HL-60 (cell line): Measurements from ENCODE around the gene AFAP1L1.

ENCODE experiments used
- DNase-seq, 2 experiments: peaks; one replicate each; pipeline ENCODE4 v3.0.0-alpha.2; 2010 to 2020; ENCODE audit warnings: low read depth in 1 of 2, low spot score in 1 of 2
- H3K27ac ChIP-seq: fragments of 250-450 bp; sonication (Bioruptor Pico); replicated peaks from 2 replicates; pipeline ENCODE4 v1.5.1; 2020; ENCODE audit warnings: mild to moderate bottlenecking, moderate library complexity
- H3K27me3 ChIP-seq: fragments of 250-450 bp; sonication (Bioruptor Pico); 2 replicates; pipeline ENCODE4 v1.5.1; 2021; ENCODE audit warnings: mild to moderate bottlenecking, moderate library complexity; ENCODE audit not compliant: insufficient read depth, poor library complexity, severe bottlenecking
- H3K4me3 ChIP-seq: replicated peaks from 2 replicates; pipeline ENCODE4 v1.5.1; 2011; ENCODE audit warnings: mild to moderate bottlenecking, control low read depth, low read length; ENCODE audit not compliant: insufficient read depth
- CTCF ChIP-seq: IDR thresholded peaks from one replicate; pipeline ENCODE4 v1.5.1; 2011; ENCODE audit warnings: low read length, control low read depth, inconsistent platforms; ENCODE audit not compliant: insufficient read depth
- GABPA ChIP-seq: IDR thresholded peaks from 2 replicates; pipeline ENCODE4 v1.6.1; 2012; ENCODE audit warnings: low read depth
- POLR2AphosphoS5 ChIP-seq: IDR thresholded peaks from 2 replicates; pipeline ENCODE4 v1.6.1; 2012; ENCODE audit warnings: low read depth
- REST ChIP-seq: IDR thresholded peaks from 2 replicates; pipeline ENCODE4 v1.6.1; 2012; ENCODE audit warnings: low read depth; ENCODE audit not compliant: insufficient replicate concordance
- SPI1 ChIP-seq: IDR thresholded peaks from 2 replicates; pipeline ENCODE4 v1.6.1; 2012; ENCODE audit warnings: low read depth, mild to moderate bottlenecking, borderline replicate concordance

AFAP1L1 gene

GRCh38 chr5:149273237-149273636, 1.6 kb downstream of the AFAP1L1 start:
- no peak overlapping the region for H3K4me3 ChIP-seq
- no peak for DNase-seq
- H3K27me3 ChIP-seq: peaks cover 40% of the 10 kb centered on the region
- no peak overlapping the region for H3K27ac ChIP-seq
- TF ChIP-seq GABPA (no peak), POLR2AphosphoS5 (no peak), SPI1 (no peak), REST (no peak), CTCF (no peak)

GRCh38 chr5:149273950-149274349, 2.3 kb downstream of the AFAP1L1 start:
- Histone ChIP-seq H3K27me3 (peaks cover 36% of the 10 kb centered on the region), H3K27ac (no peak overlapping the region), H3K4me3 (no peak overlapping the region)
- TF ChIP-seq CTCF (no peak), GABPA (no peak), REST (no peak), SPI1 (no peak), POLR2AphosphoS5 (no peak)
- no peak for DNase-seq

- Histone ChIP-seq H3K27ac (no peak overlapping the region), H3K27me3 (peaks cover 36% of the 10 kb centered on the region), H3K4me3 (no peak overlapping the region)
- no peak for DNase-seq
- TF ChIP-seq CTCF (no peak), GABPA (no peak), POLR2AphosphoS5 (no peak), SPI1 (no peak), REST (no peak)
Measured at GRCh38 chr5:149274939-149275338, 3.3 kb downstream of the AFAP1L1 start.
